Colon (tissue), 2 donors: ENCODE measurements around the gene ISG20L2.

Experiments used
- FAIRE-seq: peaks from 2 replicates; lab custom pipeline; 2012; peaks lifted over from hg19 to GRCh38; lab: Jason Lieb, UNC
- donor health status: control.
- donor health status: control.

Gene ISG20L2

GRCh38 chr1:156706657-156707416 is 21.7 kb downstream of the ISG20L2 start:
- no peak for FAIRE-seq

- FAIRE-seq: no peak
These were observed 22.5 kb downstream of the ISG20L2 start for GRCh38 chr1:156705918-156706656.

- FAIRE-seq: no peak
These were observed 23.1 kb downstream of the ISG20L2 start, which contains the start of gene CRABP2 for GRCh38 chr1:156705321-156705917. CRABP2 (minus strand) TSS chr1:156705583; CDS start chr1:156705446, 137 bp downstream.

- no peak for FAIRE-seq
These were observed 23.6 kb downstream of the ISG20L2 start for GRCh38 chr1:156704930-156705320.

GRCh38 chr1:156704166-156704711 is 24.3 kb downstream of the ISG20L2 start:
- FAIRE-seq: no peak

DNA sequence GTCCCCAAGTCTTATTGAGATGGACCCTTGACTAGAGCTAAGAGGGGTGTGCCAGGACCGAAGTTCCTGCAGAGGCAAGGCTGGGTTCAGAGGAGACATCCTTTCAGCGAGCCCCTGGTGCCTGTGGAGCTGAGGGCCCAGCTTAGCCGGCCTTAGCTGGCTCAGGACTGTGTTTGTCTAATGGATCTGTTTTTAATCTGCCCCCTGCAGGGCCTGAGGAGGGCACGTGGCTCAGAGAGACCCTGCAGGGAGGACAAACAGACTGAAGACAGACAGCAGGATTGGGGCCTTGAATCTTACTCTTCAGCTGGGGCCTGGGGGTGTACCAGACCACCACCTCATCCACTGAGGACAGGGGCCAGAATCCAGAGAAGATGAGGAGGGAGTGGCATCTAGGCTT is 24.8 kb downstream of the ISG20L2 start:
- no peak for FAIRE-seq

- no peak for FAIRE-seq
These were observed 25.2 kb downstream of the ISG20L2 start for GRCh38 chr1:156703336-156703735.

- FAIRE-seq: no peak
These were observed 27.6 kb downstream of the ISG20L2 start for GRCh38 chr1:156700736-156701531.

DNA sequence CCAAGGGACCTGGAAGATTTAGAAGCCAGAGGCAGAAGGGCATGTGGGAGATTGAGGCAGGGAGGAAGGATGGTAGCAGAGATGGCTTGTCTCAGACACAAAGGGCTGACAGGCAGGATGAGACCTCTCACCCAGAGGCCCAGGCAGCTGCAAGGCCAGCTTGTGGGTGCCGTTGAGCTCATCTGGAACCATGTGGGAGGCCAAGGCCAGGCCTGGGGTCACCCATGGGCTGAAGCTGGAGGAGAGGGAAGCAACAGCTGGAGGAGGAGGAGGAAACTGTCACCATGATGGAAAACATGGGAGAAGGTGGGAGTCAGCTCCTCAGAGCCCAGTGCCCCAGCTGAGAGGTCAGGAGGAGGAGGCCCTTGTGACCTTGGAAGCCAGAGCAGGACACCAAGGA is 29.6 kb downstream of the ISG20L2 start:
- no peak for FAIRE-seq

GRCh38 chr1:156697481-156697880 is 31.1 kb downstream of the ISG20L2 start:
- no peak for FAIRE-seq

GRCh38 chr1:156696755-156697154 is 31.8 kb downstream of the ISG20L2 start:
- no peak for FAIRE-seq

- FAIRE-seq: no peak
These were observed 33.9 kb downstream of the ISG20L2 start for GRCh38 chr1:156694690-156694962.

- FAIRE-seq: no peak
These were observed 34.5 kb downstream of the ISG20L2 start for GRCh38 chr1:156693848-156694689.

DNA sequence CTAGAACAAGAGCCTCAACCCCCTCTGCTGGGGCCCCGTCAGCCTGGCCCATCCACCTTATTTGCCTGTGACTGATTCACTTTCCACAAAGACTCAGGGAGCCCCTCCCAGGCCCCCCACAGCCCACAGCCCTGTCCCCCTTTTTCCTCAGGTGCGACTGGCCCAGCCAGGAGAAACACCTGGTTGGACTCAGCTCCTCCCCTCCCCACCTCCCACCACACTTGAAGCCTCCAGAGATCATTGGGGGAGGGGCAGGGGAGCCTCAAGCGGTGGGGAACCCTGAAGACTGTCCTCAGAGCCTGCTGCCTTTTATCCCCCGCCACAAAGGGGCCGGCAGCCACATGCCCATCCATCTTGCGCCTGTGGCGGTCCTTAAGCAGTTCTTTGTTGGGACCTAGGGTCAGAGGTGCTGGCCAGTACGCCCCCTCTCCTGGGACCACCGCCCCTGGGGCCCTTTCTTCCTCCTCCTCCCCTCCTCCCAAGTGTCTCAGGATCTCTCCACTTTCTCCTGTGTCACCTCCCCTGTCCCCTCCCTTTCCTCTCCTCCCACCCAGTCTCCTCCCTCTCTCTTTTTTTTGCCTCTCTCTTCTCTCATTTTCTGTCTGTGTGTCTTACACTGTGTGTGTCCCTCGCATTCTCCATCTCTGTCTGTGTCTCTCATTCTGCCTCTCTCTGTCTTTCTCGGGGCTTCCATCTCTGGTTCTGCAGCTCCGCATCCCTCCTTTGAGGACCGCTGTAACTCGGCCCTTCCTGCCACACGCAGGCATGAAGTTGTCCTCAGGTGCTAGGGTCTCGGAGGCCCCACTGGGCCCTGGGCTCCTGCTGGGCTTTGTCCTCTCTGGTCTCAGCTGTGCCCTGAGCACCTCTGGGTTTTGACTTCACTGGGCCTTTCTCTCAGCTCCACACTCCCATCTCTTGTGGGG is 35.4 kb downstream of the ISG20L2 start:
- no peak for FAIRE-seq

- no peak for FAIRE-seq
These were observed 36.1 kb downstream of the ISG20L2 start for GRCh38 chr1:156692441-156692924.

DNA sequence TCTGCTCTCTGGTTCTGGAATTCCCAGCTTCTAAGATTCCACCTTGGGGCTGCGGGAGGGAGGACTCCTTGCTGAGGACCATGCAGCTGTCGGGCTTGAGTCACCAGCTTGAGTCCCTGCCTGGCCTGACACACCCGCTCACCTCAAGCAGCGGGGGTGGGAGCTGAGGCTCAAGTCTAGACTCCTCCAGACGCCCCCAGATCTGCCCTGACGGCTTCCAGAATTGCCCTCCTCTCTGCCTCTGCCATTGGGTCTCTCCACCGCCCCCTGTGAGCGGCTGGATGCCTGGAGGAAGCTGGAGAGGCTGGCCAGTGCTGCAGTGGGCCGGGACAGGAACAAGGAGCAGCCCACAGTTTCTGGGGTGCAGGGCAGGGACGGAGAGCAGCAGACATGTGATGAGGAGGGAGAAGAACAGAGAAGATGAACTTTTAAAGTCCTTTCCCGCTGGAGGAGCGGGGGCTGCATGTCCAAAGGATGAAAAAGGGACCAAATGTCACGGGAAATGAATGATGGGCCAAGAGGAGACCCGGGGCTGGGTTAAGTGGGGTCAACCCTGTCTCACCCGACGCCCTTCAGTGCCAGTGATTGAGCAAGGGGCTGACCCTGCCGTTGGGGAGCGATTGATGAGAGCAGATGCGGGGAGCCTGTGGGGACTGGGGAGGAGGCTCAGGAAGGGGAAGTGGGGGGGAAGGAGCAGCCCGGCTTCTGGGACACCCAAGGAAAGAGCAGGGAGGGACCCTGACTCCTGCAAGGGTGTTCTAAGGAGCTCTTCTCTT is 36.7 kb downstream of the ISG20L2 start:
- no peak for FAIRE-seq

DNA sequence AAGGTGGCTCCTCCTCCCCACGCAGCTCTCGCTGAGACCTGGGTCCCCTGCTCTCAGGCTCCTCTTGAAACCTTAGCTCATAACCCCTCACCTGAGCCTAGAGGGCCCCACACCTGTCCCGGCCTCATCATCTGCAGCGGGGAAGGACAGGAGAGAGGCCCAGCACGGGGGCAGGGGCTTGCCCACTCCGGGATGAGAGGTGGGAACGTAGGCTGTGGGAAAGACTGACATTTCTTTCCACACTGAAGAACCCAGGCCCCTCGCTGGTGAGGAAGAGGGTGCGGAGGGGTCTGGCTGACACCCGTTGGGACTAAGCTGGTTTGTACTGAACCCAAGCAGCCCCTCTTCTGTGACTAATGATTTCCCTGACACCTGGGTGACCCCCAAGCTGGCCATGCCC is 37.4 kb downstream of the ISG20L2 start:
- FAIRE-seq: no peak

DNA sequence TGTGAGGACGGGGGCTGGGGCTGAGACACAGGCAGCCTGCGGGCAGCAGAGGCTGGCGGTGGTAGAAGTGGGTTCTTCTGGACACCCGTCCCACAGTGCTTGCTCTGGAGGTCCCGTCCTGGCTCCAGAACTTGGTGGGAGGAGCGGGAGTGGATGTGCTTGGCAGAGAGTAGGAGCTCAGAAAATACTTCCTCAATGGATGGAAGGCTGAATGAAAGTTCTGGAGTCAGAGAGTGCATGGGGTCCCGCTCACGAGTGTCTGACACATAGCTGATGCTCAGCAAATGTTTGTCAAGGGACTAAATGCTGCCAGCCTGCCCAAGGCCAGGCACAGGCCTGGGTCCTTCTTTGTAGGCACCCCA is 37.9 kb downstream of the ISG20L2 start:
- no peak for FAIRE-seq

DNA sequence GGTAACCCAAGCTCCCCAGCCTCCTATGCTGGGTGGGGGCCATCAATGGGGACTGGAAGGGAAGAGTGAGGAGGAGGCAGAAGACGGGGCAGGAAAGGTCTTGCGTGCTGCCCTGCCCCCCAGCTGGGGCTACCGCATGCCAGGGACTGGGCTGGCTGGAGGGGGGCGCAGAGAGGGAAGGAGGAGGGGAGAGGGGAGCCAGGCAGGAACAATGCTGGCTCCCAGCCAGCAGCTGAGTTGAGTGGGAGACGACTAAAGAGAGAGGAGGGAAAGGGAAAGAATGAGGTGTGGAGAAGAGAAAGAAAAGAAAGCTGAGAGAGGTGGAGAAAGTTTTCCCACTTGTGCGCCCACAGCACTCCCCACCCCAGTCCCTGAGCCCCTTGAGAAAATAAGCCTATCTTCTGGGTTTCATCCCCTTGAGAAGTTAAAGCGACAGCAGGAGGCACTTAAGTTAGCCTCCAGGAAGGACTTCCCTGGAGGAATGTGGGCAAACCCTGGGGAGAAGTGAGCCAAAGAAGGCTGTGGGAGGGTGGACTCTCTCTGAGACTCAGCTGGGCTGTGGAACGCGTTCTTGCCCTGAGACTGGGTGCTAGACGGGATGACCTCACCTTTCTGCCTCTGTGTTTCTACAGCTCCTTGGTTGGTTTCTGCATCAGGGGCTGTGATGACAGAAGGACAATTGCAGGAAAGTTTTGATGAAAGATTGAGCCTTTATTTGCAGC is 38.5 kb downstream of the ISG20L2 start:
- FAIRE-seq: no peak
